ENCODE data around the gene RAG2. TPM values are rescaled to one million over a fixed set of nuclear protein-coding genes. Genes with fewer than 3 reads are reported as not detected.

Gene RAG2
- not detected in 2 replicates for total RNA-seq

DNA sequence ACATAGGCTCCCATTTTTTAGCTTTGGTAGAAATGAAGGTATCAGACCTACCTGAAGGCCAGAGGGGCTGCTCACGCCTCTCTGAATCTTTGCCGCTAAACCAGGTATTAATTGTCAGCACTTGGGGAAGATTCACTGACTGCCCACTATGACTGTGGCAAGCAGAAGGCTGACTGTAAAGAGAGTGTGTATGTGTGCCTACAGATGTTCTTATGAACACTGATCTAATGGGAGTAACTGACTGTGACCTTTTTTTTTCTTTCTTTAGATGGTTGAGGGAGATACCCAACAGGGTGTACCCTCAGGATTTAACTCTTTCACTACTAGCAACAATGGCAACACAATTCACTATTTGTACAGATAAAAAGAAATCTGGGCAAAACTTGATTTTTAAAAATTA is at the start of gene RAG2:
Gene RAG2, minus strand, starts transcription at position 186 of the 400 bp plus-strand sequence. CDS start 4,068 bp downstream, outside the sequence.
- DNase-seq (ENCODE audit: insufficient read length, low spot score, missing footprints), result no peak
- H3K79me2 ChIP-seq (ENCODE audit: insufficient read depth, low read length), result peaks cover 7% of the 10 kb centered on the region
- no peak within 1 kb of the TSS for H3K4me2 ChIP-seq (ENCODE audit: insufficient read depth, low read length)
- no peak within 1 kb of the TSS for H3K27ac ChIP-seq (ENCODE audit: low read depth, low read length)
- no peaks in the 10 kb centered on the region for H3K9me3 ChIP-seq (ENCODE audit: low read depth, low read length)
- no peaks in the 10 kb centered on the region for H4K20me1 ChIP-seq (ENCODE audit: insufficient read depth, low read length)
- peaks cover 7% of the 10 kb centered on the region for H3K4me1 ChIP-seq (ENCODE audit: insufficient read depth, low read length)
- H3K27me3 ChIP-seq (ENCODE audit: insufficient read depth, low read length), result no peaks in the 10 kb centered on the region
- no peaks in the 10 kb centered on the region for H3K36me3 ChIP-seq (ENCODE audit: insufficient read depth, low read length)
- TF ChIP-seq, protein P1, sequence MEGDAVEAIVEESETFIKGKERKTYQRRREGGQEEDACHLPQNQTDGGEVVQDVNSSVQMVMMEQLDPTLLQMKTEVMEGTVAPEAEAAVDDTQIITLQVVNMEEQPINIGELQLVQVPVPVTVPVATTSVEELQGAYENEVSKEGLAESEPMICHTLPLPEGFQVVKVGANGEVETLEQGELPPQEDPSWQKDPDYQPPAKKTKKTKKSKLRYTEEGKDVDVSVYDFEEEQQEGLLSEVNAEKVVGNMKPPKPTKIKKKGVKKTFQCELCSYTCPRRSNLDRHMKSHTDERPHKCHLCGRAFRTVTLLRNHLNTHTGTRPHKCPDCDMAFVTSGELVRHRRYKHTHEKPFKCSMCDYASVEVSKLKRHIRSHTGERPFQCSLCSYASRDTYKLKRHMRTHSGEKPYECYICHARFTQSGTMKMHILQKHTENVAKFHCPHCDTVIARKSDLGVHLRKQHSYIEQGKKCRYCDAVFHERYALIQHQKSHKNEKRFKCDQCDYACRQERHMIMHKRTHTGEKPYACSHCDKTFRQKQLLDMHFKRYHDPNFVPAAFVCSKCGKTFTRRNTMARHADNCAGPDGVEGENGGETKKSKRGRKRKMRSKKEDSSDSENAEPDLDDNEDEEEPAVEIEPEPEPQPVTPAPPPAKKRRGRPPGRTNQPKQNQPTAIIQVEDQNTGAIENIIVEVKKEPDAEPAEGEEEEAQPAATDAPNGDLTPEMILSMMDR (IDR thresholded peaks at IDR 0.05; ENCODE audit: extremely low read depth, low read depth, low read length), result no peak
- no peak within 1 kb of the TSS for H3K4me3 ChIP-seq (ENCODE audit: insufficient read depth, low read length)
- no peak within 1 kb of the TSS for H2AFZ ChIP-seq (ENCODE audit: low read length)

DNA sequence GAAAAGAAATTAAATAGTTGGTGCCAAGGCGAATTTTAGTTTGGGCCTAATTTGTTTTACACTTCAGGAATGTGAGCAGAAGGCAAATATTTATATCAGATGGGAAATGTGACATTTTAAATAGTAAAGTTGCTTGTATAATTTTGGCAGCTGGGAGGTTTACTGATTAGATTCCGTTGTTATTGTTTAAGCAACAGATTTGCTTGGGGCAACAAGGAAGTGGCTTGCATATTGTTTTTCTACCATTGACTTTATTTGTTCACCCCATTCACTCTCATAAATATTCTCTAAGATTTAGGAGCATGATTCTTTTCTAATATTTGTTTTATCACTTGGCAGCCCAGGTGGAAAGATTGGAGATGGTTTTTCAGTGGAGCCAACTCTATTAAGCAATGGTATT is 40.5 kb upstream of the RAG2 start:
- Histone ChIP-seq H3K27me3 (ENCODE audit: insufficient read depth, low read length) (no peaks in the 10 kb centered on the region), H3K27ac (ENCODE audit: low read depth, low read length) (no peak overlapping the region), H3K9me3 (ENCODE audit: low read depth, low read length) (no peaks in the 10 kb centered on the region), H4K20me1 (ENCODE audit: insufficient read depth, low read length) (no peaks in the 10 kb centered on the region), H2AFZ (ENCODE audit: low read length) (no peak overlapping the region), H3K79me2 (ENCODE audit: insufficient read depth, low read length) (no peaks in the 10 kb centered on the region), H3K36me3 (ENCODE audit: insufficient read depth, low read length) (no peaks in the 10 kb centered on the region), H3K4me2 (ENCODE audit: insufficient read depth, low read length) (no peak overlapping the region), H3K4me3 (ENCODE audit: insufficient read depth, low read length) (no peak overlapping the region), H3K4me1 (ENCODE audit: insufficient read depth, low read length) (no peaks in the 10 kb centered on the region)
- no peak for DNase-seq (ENCODE audit: insufficient read length, low spot score, missing footprints)
- TF ChIP-seq, protein P1 (IDR thresholded peaks at IDR 0.05; ENCODE audit: extremely low read depth, low read depth, low read length), result no peak

DNA sequence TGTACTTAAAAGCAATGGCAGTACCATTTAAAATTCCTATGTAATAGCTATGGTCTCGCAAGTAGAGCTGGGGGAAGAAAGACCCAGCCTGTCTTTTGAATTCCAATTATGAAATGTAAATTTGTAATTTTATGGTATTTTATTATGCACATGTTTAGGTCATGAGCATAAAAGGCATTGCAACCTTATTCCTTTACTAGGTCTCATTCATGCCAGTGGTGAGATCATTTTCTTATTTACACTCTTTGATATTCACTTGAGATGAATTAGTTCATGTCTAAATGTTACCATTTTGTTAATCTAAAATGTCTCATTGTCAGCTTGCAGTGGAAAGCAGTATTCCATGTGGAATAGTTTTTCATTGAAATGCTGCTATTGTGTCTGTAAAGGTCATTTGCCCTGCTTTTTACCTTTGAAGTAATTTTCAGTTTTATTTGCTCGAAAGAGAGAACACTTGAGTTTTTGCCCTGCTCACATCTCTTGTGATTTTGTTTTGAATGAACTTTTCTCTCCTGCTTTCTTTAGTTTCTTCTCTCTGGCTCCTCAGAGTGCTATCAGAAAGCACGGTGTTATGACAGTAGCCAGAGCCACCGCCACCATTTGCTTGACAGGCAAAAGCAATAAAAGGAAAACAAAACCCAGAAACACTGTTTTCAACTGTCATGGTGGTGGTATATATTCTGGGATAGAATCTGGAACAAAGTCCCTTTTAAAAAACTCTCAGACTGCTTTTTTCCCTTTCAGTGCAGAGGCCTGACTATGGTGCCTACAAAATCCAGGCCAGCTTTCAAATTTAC is 37.2 kb upstream of the RAG2 start:
- no peaks in the 10 kb centered on the region for H3K4me1 ChIP-seq (ENCODE audit: insufficient read depth, low read length)
- H3K9me3 ChIP-seq (ENCODE audit: low read depth, low read length), result no peaks in the 10 kb centered on the region
- no peaks in the 10 kb centered on the region for H3K27me3 ChIP-seq (ENCODE audit: insufficient read depth, low read length)
- no peak overlapping the region for H3K4me3 ChIP-seq (ENCODE audit: insufficient read depth, low read length)
- DNase-seq (ENCODE audit: insufficient read length, low spot score, missing footprints), result no peak
- H3K27ac ChIP-seq (ENCODE audit: low read depth, low read length), result no peak overlapping the region
- H2AFZ ChIP-seq (ENCODE audit: low read length), result no peak overlapping the region
- TF ChIP-seq, protein P1 (IDR thresholded peaks at IDR 0.05; ENCODE audit: extremely low read depth, low read depth, low read length), result no peak
- no peaks in the 10 kb centered on the region for H3K36me3 ChIP-seq (ENCODE audit: insufficient read depth, low read length)
- H3K4me2 ChIP-seq (ENCODE audit: insufficient read depth, low read length), result no peak overlapping the region
- no peaks in the 10 kb centered on the region for H4K20me1 ChIP-seq (ENCODE audit: insufficient read depth, low read length)
- no peaks in the 10 kb centered on the region for H3K79me2 ChIP-seq (ENCODE audit: insufficient read depth, low read length)

DNA sequence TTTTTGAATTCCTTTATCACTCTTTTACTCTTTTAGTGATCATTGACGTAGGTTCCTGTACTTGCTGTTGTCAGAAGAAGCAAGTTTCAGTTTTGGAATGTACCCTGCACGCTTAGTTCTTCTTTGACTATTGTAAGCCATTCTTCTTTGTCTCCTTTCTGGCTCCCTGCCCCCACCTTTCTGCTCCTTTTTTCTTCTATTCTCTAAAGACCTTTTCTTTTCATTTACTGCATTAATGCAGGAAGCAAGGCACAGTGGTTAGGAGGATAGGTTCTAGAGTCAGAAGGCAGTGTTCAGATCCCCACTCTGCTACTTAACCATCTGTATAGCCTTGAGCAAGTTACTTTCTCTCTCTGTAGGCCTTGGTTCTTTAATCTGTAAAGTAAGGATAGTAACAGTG is 33.7 kb upstream of the RAG2 start:
- TF ChIP-seq, protein P1 (IDR thresholded peaks at IDR 0.05; ENCODE audit: extremely low read depth, low read depth, low read length), result no peak
- no peak for DNase-seq (ENCODE audit: insufficient read length, low spot score, missing footprints)
- Histone ChIP-seq H3K4me2 (ENCODE audit: insufficient read depth, low read length) (no peak overlapping the region), H4K20me1 (ENCODE audit: insufficient read depth, low read length) (no peaks in the 10 kb centered on the region), H3K9me3 (ENCODE audit: low read depth, low read length) (no peaks in the 10 kb centered on the region), H3K4me1 (ENCODE audit: insufficient read depth, low read length) (peaks cover 3% of the 10 kb centered on the region), H2AFZ (ENCODE audit: low read length) (no peak overlapping the region), H3K36me3 (ENCODE audit: insufficient read depth, low read length) (no peaks in the 10 kb centered on the region), H3K79me2 (ENCODE audit: insufficient read depth, low read length) (no peaks in the 10 kb centered on the region), H3K27me3 (ENCODE audit: insufficient read depth, low read length) (no peaks in the 10 kb centered on the region), H3K27ac (ENCODE audit: low read depth, low read length) (no peak overlapping the region), H3K4me3 (ENCODE audit: insufficient read depth, low read length) (no peak overlapping the region)

Data from osteoblast (primary cell).